CD4-positive, alpha-beta T cell treated with Interferon gamma for 1 hour (primary cell): Measurements from ENCODE around the gene SLC25A22.

Experiments
- DNase-seq: peaks from one replicate; pipeline ENCODE4 v3.0.0-alpha.2; 2020

Gene SLC25A22

DNA sequence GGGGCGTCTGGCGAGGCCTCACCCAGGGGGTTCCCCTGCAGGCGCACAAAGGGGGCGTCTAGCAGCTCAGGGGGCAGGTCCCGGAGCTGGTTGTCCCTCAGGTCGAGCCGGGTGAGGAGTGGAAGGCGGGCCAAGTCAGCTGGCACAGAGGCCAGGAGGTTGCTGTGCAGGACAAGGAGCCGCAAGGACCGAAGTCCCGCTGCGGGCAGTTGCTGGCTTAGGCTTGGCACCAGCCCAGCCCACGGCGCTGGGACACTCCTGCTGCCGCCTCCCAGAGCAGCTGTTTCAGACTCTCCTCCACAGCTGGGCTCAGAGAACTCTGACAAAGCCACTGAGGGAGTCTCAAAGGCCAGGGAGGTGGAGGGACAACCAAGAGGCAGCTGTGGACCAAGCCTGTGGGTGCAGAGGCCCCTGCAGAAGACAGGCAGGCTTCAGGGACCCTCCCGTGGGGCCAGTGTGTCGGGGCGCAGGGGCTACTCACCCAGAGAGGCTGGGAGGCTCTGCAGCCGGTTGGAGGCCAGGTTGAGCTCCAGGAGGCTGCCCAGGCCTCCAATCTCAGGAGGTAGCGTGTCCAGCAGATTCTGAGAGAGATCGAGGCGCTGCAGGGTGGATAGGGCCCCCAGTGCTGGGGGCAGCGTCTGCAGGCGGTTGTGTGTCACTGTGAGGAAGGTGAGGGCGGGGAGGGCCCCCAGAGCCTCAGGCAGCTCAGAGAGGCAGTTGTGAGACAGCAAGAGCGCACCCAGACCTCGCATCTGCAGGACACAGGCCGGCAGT lies 4.8 kb upstream of the SLC25A22 start:
- no peak for DNase-seq

DNA sequence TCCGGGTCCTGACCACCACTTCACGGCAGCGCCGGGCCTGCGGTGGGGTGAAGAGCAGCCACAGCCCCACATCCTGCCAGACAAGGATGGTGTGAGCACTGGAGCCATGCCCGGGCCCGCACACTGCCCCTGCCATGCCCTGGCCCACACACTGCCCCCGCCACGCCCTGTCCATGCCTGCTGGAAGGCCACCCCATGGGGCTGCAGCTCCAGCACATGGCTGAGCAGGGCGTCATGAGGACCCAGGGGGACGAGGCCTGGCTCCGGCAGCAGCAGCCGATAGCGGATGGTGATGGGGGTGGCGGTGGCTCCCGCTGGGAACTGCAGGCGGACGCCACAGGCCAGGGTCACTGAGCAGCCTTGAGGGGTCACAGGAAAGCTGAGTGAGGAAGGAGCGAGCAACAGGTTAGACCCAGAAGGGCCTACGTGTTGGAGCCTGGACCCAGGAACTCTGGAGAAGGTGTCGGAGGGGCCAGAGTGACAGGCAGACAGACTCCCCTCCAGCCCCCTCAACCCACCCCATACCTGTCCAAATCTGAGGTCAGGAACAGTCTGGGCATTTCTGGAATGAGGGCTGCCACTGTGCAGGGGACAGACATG lies 4.0 kb upstream of the SLC25A22 start:
- DNase-seq = no peak

DNA sequence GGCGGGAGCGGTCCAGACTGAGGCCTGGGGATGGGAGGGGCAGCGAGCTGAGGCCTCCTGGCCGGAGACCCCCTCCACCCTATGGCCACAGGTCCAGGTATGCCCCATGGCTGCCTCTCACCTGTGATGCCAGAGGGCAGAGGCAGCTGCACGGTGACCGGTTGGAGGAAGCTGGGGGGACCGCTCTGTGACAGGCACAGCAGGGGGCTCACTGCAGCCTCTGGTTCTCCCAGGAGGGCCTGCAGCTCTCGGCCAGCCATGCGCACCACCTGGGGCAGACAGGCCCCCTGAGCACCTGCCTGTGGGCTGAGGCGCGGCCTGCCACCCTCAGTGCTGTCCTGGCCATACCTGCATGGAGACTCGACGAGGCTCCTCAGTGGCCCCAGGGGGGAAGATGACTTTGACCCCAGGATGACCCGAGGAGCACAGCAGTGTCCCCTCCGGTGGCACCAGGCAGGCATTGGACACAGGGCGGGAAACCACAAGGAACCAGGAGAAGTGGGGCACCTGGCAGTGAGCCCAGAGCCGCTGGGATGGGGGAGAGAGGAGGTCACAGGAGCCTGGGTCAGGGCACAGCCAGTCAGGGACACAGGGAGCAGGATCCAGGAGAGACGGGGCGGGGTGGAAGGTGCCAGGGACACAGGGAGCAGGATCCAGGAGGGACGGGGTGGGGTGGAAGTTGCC lies 3.2 kb upstream of the SLC25A22 start:
- DNase-seq = no peak

DNA sequence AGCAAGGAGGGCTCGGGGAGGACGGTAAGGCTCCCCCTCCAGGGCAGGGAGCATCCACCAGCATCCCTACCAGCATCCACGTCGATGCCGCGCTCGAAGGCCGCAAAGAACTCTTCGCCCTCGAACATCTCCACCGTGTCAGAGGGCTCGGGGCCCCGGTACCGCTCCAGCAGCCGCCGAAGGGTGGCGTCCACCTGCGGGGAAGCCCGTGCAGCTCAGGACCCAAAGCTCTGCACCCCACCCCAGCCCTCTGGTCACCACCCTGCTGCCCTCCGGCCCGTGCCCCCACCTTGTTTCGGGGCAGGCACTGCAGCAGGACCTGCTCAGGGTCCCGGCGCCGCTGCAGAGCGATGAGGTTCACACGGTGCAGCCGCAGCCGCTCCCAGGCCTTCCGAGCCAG lies 2.4 kb upstream of the SLC25A22 start:
- no peak for DNase-seq

DNA sequence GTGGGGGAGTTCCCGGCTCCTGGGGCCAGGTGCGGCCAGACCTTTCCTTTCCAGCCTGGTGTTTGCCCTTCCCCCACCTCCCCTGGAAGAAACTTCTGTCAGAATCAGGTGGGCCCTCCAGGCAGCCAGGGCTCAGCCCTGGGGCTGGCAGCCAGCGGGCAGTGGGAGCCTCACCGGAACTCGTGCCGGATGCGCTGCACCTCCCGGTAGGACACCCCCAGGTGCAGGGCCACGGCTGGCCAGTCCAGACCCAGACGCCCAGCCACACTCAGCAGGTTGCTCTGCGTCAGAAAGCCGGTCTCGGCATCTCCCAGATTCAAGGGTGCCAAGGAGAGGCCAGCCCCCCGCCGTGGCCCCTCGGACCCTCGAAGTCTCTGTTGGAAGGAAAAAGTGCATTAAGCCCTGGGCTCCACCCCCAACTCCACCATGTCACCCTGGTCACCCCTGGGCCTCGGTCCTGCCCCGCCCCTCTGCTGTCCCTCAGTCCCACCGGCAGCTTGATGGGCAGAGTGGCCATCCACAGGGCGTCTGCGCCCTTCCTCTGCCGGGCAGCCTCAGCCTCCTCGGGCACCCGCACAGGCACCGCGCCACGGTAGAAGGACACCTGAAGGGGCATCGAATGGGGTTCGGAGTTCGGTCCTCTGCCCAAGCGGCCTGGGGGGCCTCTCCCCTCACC lies 1.7 kb upstream of the SLC25A22 start:
- no peak for DNase-seq

DNA sequence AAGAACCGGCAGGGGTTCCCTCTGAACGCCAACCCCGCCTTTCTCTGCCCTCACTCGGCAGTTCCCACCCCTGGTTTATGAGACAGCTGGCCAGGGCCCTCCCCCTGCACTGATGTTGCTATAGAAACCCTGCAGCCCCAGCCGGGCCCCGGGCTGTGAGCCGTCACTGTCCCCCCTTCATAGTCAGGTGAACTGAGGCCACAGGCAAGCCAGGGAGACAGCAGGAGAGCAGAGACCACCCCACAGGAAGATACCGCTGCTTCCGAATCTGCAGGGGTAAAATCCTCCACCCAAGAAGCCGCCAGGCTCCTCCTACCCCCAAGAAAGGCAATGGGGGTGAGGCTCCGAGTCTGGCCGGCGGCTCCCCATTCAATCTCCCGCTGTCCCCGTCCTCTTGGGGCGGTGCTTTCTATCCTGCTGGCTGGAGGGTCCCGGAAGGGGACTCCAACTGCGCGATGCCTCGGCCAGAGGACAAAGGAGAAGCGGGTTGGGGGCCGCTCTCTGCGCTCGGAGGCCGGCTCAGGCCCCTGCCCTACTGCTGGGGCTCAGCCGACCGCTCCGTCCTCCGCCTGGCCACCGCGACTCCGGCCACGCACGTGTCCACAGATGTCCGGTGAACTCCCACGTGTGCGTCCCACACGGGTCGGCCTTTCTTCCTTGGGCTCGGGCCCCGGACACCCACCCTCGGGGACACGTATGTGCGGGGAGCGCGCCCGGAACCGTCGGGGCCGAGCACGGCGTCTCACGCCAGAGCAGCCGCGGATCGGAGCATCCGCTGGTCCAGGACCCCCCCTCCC lies 587 bp downstream of the SLC25A22 start:
- DNase-seq = peak; percentile 87

DNA sequence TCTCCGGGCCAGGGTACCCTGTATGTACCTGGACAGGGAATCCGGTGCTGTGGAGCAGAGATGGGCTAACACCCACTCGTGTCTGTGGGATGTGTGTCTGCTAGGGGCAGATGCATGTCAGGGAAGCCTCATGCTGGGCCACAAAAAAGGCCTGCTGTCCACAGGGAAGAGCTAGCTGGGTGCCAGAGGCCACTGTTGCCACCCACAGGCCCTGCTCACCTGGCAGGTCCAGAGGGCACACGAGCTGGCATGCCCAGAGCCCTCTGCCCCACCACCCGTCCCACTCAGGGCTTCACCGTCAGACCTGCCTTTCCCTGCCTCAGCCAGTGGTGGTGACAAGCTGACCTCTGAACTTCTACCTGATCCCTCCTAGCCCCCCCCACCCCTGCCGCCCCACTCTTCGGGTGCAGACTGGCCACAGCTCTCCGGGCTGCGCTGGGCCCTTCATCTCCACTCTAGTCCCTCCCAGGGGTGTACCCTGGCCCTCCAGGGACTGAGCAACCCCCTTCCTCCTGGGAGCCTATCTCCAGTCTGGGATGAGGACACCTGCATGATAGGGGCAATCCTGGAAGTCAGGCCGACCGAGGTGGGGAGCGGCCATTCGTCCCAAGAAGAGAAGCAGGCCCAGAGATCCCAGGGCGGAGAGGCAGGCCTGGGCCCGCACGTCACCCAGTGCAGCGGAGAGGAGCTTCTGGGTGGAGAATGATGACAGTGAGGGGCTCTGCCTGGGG lies 1.4 kb downstream of the SLC25A22 start:
- DNase-seq = no peak

DNA sequence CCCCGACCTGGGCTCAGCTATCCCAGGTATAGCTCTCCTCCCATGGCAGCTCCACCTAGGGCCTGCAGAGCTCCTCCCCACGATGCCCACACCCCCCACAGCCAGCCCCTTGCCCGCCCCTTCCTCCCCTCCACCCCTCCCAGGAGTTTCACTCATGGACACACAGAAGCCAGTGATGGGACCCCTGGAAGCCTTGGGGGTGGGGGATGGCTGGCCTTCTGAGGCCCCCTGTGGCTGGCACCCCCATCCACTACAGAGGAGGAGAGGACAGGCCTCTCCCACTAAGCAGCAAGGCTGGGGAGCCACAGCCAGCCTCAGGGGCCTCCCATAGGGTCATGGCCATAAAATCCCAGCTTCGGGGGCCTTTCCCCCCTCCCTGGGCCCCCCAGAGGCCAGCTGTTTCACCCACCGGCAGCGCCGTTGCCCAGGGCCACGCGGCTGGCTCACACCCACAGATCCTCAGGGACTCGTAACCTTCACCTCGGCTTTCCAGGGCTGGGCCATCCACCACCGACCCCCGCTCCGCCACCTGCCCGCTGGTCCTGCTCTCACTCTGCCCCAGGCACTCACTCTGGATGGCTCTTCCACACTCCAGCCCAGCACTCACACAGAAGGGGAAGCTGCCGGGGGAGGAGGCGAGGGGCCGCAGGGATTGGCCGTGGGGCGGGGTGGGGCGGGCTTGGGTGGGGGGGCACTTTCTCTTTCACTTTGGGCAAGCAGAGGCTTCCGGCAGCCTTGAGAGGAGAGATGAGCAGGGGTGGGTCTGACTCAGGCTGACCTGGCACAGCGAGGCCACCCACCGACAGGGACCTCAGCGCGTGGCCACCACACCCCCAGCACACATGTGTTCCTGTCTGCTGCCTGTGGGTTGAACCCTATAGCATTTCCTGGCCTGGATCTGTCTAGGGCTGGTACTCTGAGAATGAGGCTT lies 2.2 kb downstream of the SLC25A22 start:
- peak; percentile 77 for DNase-seq

DNA sequence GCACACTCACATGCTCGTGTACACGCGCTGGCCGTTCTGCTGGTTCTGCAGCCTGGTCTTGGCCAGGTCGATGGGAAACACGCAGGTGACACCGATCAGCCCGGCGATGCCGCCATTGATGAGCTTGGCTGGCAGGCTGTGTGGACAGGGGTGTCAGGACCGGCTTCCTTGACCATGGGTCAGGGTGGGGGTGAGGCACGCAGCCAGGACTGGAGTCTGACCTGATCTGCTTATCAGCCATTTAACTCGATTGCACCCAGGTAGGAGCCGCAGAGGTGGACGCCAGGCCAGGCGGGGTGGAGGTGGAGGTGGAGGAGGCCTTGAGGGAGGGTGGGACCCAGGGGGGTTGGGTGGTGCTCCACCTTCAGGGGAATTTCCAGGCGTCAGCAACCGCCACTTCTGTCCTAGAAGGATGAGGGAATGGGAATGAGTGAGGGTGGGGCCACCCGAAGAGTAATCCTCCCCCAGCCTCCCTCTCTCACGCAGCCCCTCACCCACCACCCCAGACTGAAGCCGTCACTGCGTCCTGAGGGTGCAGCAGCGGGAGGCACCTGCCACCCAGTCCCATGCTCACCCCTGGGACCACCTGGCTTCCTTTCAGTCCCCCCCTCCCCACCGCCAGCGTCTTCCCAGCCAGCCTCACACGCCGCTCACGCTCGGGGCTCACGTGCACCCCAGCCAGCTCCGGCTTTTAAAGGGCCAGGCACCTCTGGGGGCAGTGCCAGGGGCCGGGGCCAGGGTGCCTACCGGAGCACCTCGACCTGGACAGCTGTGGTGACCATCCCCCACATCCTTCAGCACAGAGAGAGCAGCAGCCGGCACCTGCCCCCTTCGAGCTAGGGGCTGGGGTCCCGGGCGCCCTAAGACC lies 3.1 kb downstream of the SLC25A22 start:
- no peak for DNase-seq

DNA sequence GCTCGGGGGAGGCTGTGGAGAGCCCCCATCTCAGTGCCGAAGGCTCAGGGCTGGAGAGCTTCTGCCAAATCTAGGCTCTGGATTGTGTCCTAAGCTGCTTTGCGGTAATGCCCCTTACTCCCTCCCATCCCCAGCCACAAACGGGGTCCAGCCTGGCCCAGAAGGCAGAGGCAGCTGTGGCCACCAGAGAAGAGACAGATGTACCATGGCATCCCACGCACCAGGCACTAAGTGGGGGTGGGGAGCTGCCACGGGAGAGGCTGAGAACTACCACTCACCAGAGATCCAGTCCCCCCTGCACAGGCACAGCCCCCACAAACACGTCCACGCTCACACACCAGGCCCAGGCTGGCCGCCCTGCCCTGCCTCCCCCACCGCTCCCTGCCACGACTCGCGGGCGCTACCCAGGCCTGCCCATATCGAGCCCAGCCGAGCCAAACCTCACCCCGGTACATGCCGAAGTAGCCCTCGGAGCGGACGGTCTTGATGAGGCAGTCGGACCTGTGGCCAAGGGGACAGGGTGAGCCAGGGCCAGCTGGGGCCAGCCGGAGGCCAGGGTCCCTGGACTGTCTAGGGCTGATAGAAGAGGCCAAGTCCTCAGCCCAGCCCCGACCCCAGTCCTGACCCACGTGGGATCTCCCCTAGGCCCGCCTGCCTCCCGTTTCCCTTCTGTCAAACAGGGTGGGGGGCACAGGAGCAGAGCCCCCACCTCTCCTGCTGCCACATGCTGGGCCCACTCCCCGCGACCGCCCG lies 3.9 kb downstream of the SLC25A22 start:
- no peak for DNase-seq

DNA sequence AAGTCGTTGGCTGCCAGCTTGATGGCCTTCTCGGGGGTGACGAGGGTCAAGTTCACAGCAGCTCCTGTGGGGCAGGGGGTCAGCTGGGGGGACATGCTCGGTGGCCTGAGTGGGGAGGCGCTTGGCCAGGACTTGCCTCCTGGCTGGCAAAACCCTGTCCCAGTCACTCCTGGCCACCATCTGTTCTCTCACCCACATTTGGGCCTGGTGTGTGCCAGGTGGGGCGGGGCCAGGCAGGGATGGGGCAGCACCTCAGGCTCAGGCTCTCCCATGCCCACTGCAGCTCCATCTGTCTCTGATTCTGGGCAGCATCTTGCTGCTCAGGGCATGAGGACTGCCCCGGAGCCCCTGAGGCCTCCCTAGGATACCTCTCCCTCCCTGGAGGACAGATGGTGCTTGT lies 4.5 kb downstream of the SLC25A22 start:
- DNase-seq = no peak

DNA sequence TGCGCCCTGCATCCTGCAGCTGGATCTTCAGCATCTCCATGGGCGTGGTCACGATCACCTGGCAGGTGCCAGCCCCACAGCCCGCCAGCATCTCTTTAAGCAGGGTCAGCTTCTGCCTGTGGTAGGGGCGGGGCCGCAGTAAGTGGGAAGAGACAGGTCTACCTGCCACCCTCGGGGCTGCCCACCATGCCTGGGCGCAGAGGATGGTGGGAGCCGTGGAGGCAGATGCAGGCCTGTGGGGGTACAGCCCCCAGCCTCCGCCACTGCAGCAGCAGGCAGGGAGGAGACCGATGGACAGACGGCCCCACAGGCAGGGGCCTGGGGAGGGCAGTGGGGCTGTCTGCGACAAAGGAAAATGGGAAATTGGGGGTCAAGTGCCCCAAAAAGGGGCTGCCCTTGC lies 5.2 kb downstream of the SLC25A22 start:
- DNase-seq = no peak

DNA sequence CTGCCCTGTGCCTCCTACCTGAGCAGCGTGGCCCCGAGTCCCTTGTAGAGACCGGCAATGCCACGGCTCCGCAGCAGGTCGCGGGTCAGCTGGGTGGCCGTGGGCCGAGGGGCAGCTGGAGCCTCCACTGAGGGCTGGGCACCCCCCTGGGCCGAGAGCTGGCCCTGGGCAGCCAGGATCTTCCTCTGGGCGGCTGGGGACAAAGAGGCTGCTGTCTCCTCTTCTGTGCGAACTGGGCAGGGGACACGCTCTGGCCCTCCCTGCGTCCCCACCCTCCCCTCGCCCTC lies 5.6 kb downstream of the SLC25A22 start:
- DNase-seq = no peak

DNA sequence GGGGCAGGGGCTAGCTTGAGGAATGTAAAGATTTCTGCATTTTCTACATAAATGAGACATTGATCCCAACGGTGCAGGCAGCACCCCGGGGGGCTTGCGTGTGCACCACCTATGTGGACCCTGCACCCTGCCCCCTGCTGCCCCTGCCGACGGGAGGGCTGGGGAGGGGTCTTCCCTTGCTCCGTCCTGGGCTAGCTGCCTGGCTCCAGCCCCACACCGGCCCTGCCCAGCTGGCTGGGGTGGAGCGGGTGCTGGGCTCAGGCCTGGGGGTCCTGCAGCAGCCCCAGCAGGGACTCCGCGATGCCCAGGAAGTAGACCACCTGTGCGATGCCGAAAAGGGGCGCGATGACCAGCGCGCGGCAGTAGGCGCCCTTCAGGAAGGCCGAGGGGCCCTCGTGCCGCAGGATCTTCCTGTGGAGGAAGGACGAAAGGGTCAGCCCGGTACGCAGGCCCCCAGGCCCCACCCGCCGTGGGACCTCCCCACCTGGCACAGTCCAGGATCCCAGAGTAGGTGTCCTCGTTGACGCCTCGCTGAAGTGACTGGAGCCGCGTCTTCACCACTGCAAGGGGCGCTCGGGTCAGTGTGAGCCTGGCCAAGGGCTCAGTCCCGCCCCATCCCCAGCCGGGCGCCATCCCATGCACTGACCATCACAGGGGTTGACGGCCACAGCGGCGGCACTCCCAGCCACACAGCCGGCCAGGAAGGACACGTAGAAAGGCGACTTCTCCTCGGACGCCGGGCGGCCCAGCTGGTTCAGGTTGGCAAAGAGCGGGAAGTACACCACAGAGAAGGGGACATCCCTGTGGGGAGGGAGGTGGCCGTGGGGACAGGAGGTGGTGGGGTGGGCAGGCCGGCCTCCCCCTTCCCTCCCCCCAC lies 6.2 kb downstream of the SLC25A22 start:
- no peak for DNase-seq

DNA sequence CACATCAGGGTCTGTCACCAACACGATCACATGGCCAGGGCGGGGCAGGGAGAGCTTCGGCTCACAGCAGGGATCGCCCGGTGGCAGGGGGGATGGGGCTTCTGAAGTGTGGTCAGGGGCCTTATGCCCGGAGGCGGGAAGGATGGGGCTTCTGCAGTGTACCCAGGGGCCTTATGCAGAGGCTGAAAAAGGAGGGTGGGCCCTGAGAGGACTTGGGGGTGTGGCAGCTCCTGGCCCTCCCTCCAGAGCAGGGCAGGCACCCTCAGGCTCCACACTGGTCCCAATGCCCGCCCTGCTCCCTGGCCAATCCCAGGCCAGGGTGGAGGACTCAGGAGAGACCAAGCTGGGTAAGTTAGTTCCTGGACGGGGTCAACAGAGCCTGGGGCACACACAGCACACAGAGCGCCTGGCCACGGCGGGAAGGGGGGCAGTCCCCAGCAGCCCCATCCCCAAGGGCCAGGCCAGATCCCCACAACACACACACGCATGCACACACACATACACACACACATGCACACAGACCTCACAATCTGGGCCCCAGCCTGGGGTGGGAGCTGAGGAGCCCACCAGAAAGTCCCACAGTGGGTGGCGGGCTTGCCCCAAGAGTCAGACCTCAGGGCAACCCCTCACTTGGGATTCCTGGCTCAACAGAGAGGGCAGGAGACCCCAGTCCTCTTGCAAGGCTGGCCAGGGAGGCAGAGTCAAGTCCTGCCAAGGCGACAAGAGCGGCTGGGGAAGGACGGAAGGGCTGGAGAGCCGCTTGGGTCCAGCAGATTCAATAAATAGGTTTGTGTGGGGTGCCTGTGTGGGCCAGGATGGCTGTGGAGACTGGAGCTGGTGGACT lies 7.1 kb downstream of the SLC25A22 start:
- no peak for DNase-seq

DNA sequence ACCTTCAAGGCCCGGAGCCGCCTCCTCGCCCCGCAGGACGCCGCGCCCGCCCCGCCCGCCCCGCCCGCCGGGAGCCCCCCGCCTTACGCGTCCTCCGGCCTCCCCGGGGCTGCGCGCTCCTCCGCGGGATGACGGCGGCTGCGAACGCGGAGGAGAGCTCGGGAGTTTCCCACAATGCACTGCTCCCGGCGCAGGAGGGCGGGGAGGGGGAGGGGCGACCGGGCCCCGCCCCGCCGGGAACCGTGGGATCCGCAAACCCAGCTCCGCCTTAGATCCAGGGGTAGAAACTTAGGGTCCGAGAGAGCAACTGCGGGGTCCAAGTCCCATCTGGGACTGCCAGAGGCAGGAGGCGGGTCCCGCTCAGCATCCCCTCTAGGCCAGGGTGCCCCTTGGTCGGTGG lies 8.1 kb downstream of the SLC25A22 start, which contains the start of gene CEND1:
Gene CEND1 (minus strand): TSS at position 148 of the 400 bp plus-strand sequence. CDS start 1,514 bp downstream, outside the sequence.
- DNase-seq = no peak
